ENCODE measurements around the gene CYP2R1. TPM values are rescaled to one million over a fixed set of nuclear protein-coding genes. Genes with fewer than 3 reads are reported as not detected.

Gene CYP2R1
- total and polyA plus RNA-seq, 2 of the 13 experiments (the other 11 are each of a cell fraction or from before 2014, with no cell fraction given) = 0.59 to 0.60 TPM

GRCh38 chr11:14892036-14892556 is at the start of gene CYP2R1 (continued):
- TF ChIP-seq, protein P1, sequence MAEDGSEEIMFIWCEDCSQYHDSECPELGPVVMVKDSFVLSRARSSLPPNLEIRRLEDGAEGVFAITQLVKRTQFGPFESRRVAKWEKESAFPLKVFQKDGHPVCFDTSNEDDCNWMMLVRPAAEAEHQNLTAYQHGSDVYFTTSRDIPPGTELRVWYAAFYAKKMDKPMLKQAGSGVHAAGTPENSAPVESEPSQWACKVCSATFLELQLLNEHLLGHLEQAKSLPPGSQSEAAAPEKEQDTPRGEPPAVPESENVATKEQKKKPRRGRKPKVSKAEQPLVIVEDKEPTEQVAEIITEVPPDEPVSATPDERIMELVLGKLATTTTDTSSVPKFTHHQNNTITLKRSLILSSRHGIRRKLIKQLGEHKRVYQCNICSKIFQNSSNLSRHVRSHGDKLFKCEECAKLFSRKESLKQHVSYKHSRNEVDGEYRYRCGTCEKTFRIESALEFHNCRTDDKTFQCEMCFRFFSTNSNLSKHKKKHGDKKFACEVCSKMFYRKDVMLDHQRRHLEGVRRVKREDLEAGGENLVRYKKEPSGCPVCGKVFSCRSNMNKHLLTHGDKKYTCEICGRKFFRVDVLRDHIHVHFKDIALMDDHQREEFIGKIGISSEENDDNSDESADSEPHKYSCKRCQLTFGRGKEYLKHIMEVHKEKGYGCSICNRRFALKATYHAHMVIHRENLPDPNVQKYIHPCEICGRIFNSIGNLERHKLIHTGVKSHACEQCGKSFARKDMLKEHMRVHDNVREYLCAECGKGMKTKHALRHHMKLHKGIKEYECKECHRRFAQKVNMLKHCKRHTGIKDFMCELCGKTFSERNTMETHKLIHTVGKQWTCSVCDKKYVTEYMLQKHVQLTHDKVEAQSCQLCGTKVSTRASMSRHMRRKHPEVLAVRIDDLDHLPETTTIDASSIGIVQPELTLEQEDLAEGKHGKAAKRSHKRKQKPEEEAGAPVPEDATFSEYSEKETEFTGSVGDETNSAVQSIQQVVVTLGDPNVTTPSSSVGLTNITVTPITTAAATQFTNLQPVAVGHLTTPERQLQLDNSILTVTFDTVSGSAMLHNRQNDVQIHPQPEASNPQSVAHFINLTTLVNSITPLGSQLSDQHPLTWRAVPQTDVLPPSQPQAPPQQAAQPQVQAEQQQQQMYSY (CRISPR knock-in tag; IDR thresholded peaks at IDR 0.05) = peak; percentile 98
- TF ChIP-seq SP5 (CRISPR knock-in tag; IDR thresholded peaks at IDR 0.05; ENCODE audit: borderline replicate concordance, low read depth) (peak; percentile 27; the same call in 1 of the 2 replicates), PITX1 (CRISPR knock-in tag; IDR thresholded peaks at IDR 0.05) (peak; percentile 55), TFDP1 (CRISPR knock-in tag; IDR thresholded peaks at IDR 0.05; ENCODE audit: borderline replicate concordance) (peak; percentile 75; the same call in 1 of the 2 replicates), MAFK (conservative IDR thresholded peaks at IDR 0.05 in 1 of 2, IDR thresholded peaks at IDR 0.05 in 1 of 2; ENCODE audit: low read length in 2 of 2) (no peak), ARID4A (CRISPR knock-in tag; IDR thresholded peaks at IDR 0.05; ENCODE audit: borderline replicate concordance) (peak; percentile 26; the same call in 1 of the 2 replicates), HDAC2 (CRISPR knock-in tag; IDR thresholded peaks at IDR 0.05) (peak; percentile 66), ZNF329 (CRISPR knock-in tag; IDR thresholded peaks at IDR 0.05; ENCODE audit: low read depth) (no peak), DRAP1 (CRISPR knock-in tag; IDR thresholded peaks at IDR 0.05) (peak; percentile 70), MED1 (CRISPR knock-in tag; IDR thresholded peaks at IDR 0.05) (0 out of 2 replicates have a peak, but pooled peaks have one; percentile 20), SOX6 (IDR thresholded peaks at IDR 0.05) (no peak), SOX6 (CRISPR knock-in tag; IDR thresholded peaks at IDR 0.05) (peak; percentile 30; the same call in 1 of the 2 replicates), ZNF800 (CRISPR knock-in tag; IDR thresholded peaks at IDR 0.05) (peak; percentile 96)
- TF ChIP-seq, protein P2, sequence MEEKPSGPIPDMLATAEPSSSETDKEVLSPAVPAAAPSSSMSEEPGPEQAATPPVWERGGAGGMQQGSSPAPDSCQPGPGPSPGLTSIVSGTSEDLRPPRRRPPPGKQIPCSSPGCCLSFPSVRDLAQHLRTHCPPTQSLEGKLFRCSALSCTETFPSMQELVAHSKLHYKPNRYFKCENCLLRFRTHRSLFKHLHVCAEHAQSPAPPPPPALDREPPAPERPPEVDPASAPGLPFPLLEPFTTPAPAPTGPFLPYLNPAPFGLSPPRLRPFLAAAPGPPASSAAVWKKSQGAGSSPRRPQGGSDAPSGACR (CRISPR knock-in tag; IDR thresholded peaks at IDR 0.05) = no peak
- TF ChIP-seq, protein P3, sequence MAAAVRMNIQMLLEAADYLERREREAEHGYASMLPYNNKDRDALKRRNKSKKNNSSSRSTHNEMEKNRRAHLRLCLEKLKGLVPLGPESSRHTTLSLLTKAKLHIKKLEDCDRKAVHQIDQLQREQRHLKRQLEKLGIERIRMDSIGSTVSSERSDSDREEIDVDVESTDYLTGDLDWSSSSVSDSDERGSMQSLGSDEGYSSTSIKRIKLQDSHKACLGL (CRISPR knock-in tag; IDR thresholded peaks at IDR 0.05) = no peak

Data from HepG2 (cell line).